Keratinocyte (primary cell): ENCODE measurements around the gene EXOSC5. TPM values are rescaled to one million over a fixed set of nuclear protein-coding genes. Genes with fewer than 3 reads are reported as not detected.

Experiments used
- DNase-seq: peaks from one replicate; pipeline ENCODE4 v3.0.0-alpha.2; 2011; ENCODE audit warnings: low read depth, missing footprints, low spot score
- FAIRE-seq: peaks from 2 replicates; lab custom pipeline; 2011; peaks lifted over from hg19 to GRCh38; lab: Jason Lieb, UNC
- H2AFZ ChIP-seq: 2 replicates; pipeline ENCODE4 v1.6.0; 2012; ENCODE audit warnings: low read length, control low read depth, inconsistent platforms; ENCODE audit not compliant: control insufficient read depth
- H3K27ac ChIP-seq: 2 replicates; pipeline ENCODE4 v1.5.1; 2011; ENCODE audit warnings: low read length; ENCODE audit not compliant: control insufficient read depth, insufficient read depth
- H3K27me3 ChIP-seq: 3 replicates; pipeline ENCODE4 v1.6.0; 2011; ENCODE audit warnings: low read length; ENCODE audit not compliant: control insufficient read depth, insufficient read depth; ENCODE audit errors: extremely low read depth
- H3K36me3 ChIP-seq, 2 experiments: 2 replicates in 1 of 2; 3 replicates in 1 of 2; pipeline ENCODE4 v1.5.1; 2011; ENCODE audit warnings: low read length in 2 of 2, mild to moderate bottlenecking in 1 of 2; ENCODE audit not compliant: control insufficient read depth in 2 of 2, insufficient read depth in 2 of 2; ENCODE audit errors: extremely low read depth in 1 of 2
- H3K4me1 ChIP-seq: 3 replicates; pipeline ENCODE4 v1.5.1; 2011; ENCODE audit warnings: low read length; ENCODE audit not compliant: control insufficient read depth, insufficient read depth; ENCODE audit errors: extremely low read depth
- H3K4me2 ChIP-seq: 3 replicates; pipeline ENCODE4 v1.6.0; 2011; ENCODE audit warnings: low read depth, low read length; ENCODE audit not compliant: control insufficient read depth, insufficient read depth; ENCODE audit errors: extremely low read depth
- H3K4me3 ChIP-seq, 3 experiments: fragments of 200-600 bp in 1 of 3; sonication (generic) in 1 of 3; 2 replicates in 2 of 3; 3 replicates in 1 of 3; pipeline ENCODE4 v1.5.1; 2011 to 2016; ENCODE audit warnings: low read length in 3 of 3, mild to moderate bottlenecking in 3 of 3, control low read depth in 2 of 3, inconsistent platforms in 1 of 3, low read depth in 1 of 3, mixed read lengths in 1 of 3, mixed run types in 1 of 3, moderate library complexity in 1 of 3; ENCODE audit not compliant: control insufficient read depth in 2 of 3, insufficient read depth in 2 of 3; ENCODE audit errors: extremely low read depth in 1 of 3
- H3K79me2 ChIP-seq: 2 replicates; pipeline ENCODE4 v1.6.0; 2012; ENCODE audit warnings: low read length; ENCODE audit not compliant: control insufficient read depth, insufficient read depth
- H3K9ac ChIP-seq: 3 replicates; pipeline ENCODE4 v1.6.0; 2011; ENCODE audit warnings: low read length; ENCODE audit not compliant: control insufficient read depth, insufficient read depth; ENCODE audit errors: extremely low read depth
- H3K9me1 ChIP-seq: 3 replicates; pipeline ENCODE4 v1.6.0; 2011; ENCODE audit warnings: low read length; ENCODE audit not compliant: control insufficient read depth, insufficient read depth; ENCODE audit errors: extremely low read depth
- H3K9me3 ChIP-seq: 2 replicates; pipeline ENCODE4 v1.5.1; 2012; ENCODE audit warnings: low read depth, low read length; ENCODE audit not compliant: control insufficient read depth
- H4K20me1 ChIP-seq: 3 replicates; pipeline ENCODE4 v1.6.0; 2011; ENCODE audit warnings: low read length; ENCODE audit not compliant: control insufficient read depth, insufficient read depth; ENCODE audit errors: extremely low read depth
- CTCF ChIP-seq, 3 experiments: IDR thresholded peaks in 1 of 3; conservative IDR thresholded peaks in 1 of 3; optimal IDR thresholded peaks in 1 of 3; 2 replicates in 2 of 3; 3 replicates in 1 of 3; pipeline versions ENCODE3 to v1.5.1; 2011; ENCODE audit warnings: low read length in 3 of 3, mild to moderate bottlenecking in 3 of 3, moderate library complexity in 2 of 3, control low read depth in 1 of 3, inconsistent platforms in 1 of 3; ENCODE audit not compliant: insufficient read depth in 2 of 3; ENCODE audit errors: extremely low read depth in 1 of 3
- EZH2 ChIP-seq: IDR thresholded peaks from one replicate; pipeline ENCODE4 v1.6.1; 2012; ENCODE audit warnings: inconsistent platforms, mild to moderate bottlenecking, low read length, moderate library complexity
- dilution Hi-C: fragments of 300-500 bp; cut with MboI; formaldehyde crosslinking; loops from one replicate; pipeline ENCODE4 v1.7.0; 2020; ENCODE audit warnings: low sequenced_read_pairs; ENCODE audit not compliant: extremely low pct_ligation_motif_present
- polyA plus RNA-seq, 5 experiments: library from polyadenylated mRNA; depleted of rRNA in 3 of 5; stranded (reverse) in 3 of 5; stranded (forward) in 1 of 5; unstranded in 1 of 5; fragments of >200 nt; gene quantifications; 1 replicate in 1 of 5; 2 replicates in 3 of 5; 3 replicates in 1 of 5; pipeline versions ENCODE4 v1.2.1 to v1.2.3, GENCODE V29; 2011 to 2012; ENCODE audit warnings: missing spikeins in 2 of 5, low read depth in 1 of 5, low replicate concordance in 1 of 5

Gene EXOSC5
- polyA plus RNA-seq, 1 donor (not counting 4 experiments of a cell fraction or from before 2014, with no cell fraction given) = 12.5 TPM

- H3K79me2 ChIP-seq = no peaks in the 10 kb centered on the region
- H2AFZ ChIP-seq = no peak overlapping the region
- DNase-seq (no peak), FAIRE-seq (no peak)
- TF ChIP-seq EZH2 (no peak), CTCF (optimal IDR thresholded peaks at IDR 0.05 in 1 of 3, IDR thresholded peaks at IDR 0.05 in 1 of 3, conservative IDR thresholded peaks at IDR 0.05 in 1 of 3; ENCODE audit: extremely low read depth in 1 of 3, insufficient read depth in 2 of 3, low read length in 3 of 3) (peak in 1 of 3 experiments; percentile 7)
- no peak overlapping the region for H3K27ac ChIP-seq
- H3K36me3 ChIP-seq = peaks cover 0 to 4% of the 10 kb centered on the region in 2 experiments
- H3K4me2 ChIP-seq = no peak overlapping the region
- no peaks in the 10 kb centered on the region for H3K27me3 ChIP-seq
- H3K9ac ChIP-seq = no peak overlapping the region
- dilution Hi-C loops = no loop called here
- peaks cover 22% of the 10 kb centered on the region for H3K4me1 ChIP-seq
- H3K9me3 ChIP-seq = no peaks in the 10 kb centered on the region
- no peaks in the 10 kb centered on the region for H4K20me1 ChIP-seq
- H3K4me3 ChIP-seq = no peak overlapping the region
- no peaks in the 10 kb centered on the region for H3K9me1 ChIP-seq
These were observed 19.0 kb downstream of the EXOSC5 start for GRCh38 chr19:41377977-41378709.

- dilution Hi-C loops = no loop called here
- peak; percentile 59 for FAIRE-seq
These were observed 20.2 kb downstream of the EXOSC5 start for GRCh38 chr19:41376998-41377365.

More at GRCh38 chr19:41376998-41377365, 20.2 kb downstream of the EXOSC5 start:
- no peaks in the 10 kb centered on the region for H3K27me3 ChIP-seq
- peak overlapping the region; percentile 70 for H3K27ac ChIP-seq
- peaks cover 22% of the 10 kb centered on the region for H3K4me1 ChIP-seq
- no peak for DNase-seq
- H3K36me3 ChIP-seq = peaks cover 0 to 2% of the 10 kb centered on the region in 2 experiments
- H3K4me2 ChIP-seq = peak overlapping the region; percentile 98
- H3K4me3 ChIP-seq = peak overlapping the region; percentile 55 to 78 (median 73)
- no peaks in the 10 kb centered on the region for H4K20me1 ChIP-seq
- TF ChIP-seq CTCF (optimal IDR thresholded peaks at IDR 0.05 in 1 of 3, IDR thresholded peaks at IDR 0.05 in 1 of 3, conservative IDR thresholded peaks at IDR 0.05 in 1 of 3; ENCODE audit: extremely low read depth in 1 of 3, insufficient read depth in 2 of 3, low read length in 3 of 3) (no peak), EZH2 (no peak)
- H3K79me2 ChIP-seq = no peaks in the 10 kb centered on the region
- peak overlapping the region; percentile 89 for H2AFZ ChIP-seq
- peak overlapping the region; percentile 79 for H3K9ac ChIP-seq
- no peaks in the 10 kb centered on the region for H3K9me3 ChIP-seq
- no peaks in the 10 kb centered on the region for H3K9me1 ChIP-seq
